Activated CD8-positive, alpha-beta memory T cell treated with anti-CD3 and anti-CD28 coated beads, Interleukin-2, amount 10 ng/mL, durations not matched to agents 7 days and 5 days (primary cell): Measurements from ENCODE around the gene SARDH. TPM values are rescaled to one million over a fixed set of nuclear protein-coding genes. Genes with fewer than 3 reads are reported as not detected.
A peak's percentile ranks its signal among the peaks of the same experiment; 100 is the strongest.
"Not testable (repeated sequence)": the region's sequence is repeated elsewhere in the genome, so short reads cannot be mapped to it uniquely, and the experiment has no call there.

Experiments used
- ATAC-seq: fragments of 150-1000 bp; cut with Tn5 transposase; one replicate; pipeline ENCODE4 v1.10.0; 2021; ENCODE audit warnings: moderate library complexity
- CTCF ChIA-PET: fragments of 350-600 bp; sonication (Branson Sonifier 250); formaldehyde crosslinking; loops from one replicate; lab custom pipeline; 2021; ENCODE audit warnings: antibody characterized with exemption; lab: Charles Lee
- DNase-seq: peaks from one replicate; pipeline ENCODE4 v3.0.0-alpha.2; 2020
- H3K27ac Mint-ChIP-seq: one replicate; pipeline ENCODE4 v1.8.0; 2021; ENCODE audit warnings: mild to moderate bottlenecking, mixed read lengths
- H3K27me3 Mint-ChIP-seq: one replicate; pipeline ENCODE4 v1.8.0; 2021; ENCODE audit warnings: mixed read lengths
- H3K36me3 Mint-ChIP-seq: one replicate; pipeline ENCODE4 v1.8.0; 2021; ENCODE audit warnings: mild to moderate bottlenecking, mixed read lengths
- H3K4me1 Mint-ChIP-seq: one replicate; pipeline ENCODE4 v1.8.0; 2021; ENCODE audit warnings: mixed read lengths
- H3K4me3 Mint-ChIP-seq: one replicate; pipeline ENCODE4 v1.8.0; 2021; ENCODE audit warnings: mild to moderate bottlenecking, moderate library complexity, mixed read lengths
- H3K9me3 Mint-ChIP-seq: one replicate; pipeline ENCODE4 v1.8.0; 2022; ENCODE audit warnings: low read depth, mixed read lengths
- total RNA-seq, 2 experiments: library from RNA; stranded (reverse); gene quantifications; one replicate each; pipeline ENCODE4 v1.2.3, GENCODE V29; 2021

SARDH gene
- total RNA-seq, 2 experiments from 2014 or later = 0.38 to 0.56 TPM

- no peak overlapping the region for H3K4me3 Mint-ChIP-seq
- CTCF ChIA-PET = interaction anchor here (0.6 to 1.9 kb wide), 3 partner anchors 29 to 586 kb away, joined by 3 to 5 read pairs (median 3); no protein-coding TSS in a partner anchor
- no peak overlapping the region for H3K27ac Mint-ChIP-seq
- H3K27me3 Mint-ChIP-seq = no peaks in the 10 kb centered on the region
- H3K4me1 Mint-ChIP-seq = no peaks in the 10 kb centered on the region
- no peaks in the 10 kb centered on the region for H3K9me3 Mint-ChIP-seq
- DNase-seq (no peak), ATAC-seq (no peak)
- peaks cover under 1% of the 10 kb centered on the region for H3K36me3 Mint-ChIP-seq
These were observed 33.6 kb upstream of the SARDH start for GRCh38 chr9:133771486-133772482.

DNA sequence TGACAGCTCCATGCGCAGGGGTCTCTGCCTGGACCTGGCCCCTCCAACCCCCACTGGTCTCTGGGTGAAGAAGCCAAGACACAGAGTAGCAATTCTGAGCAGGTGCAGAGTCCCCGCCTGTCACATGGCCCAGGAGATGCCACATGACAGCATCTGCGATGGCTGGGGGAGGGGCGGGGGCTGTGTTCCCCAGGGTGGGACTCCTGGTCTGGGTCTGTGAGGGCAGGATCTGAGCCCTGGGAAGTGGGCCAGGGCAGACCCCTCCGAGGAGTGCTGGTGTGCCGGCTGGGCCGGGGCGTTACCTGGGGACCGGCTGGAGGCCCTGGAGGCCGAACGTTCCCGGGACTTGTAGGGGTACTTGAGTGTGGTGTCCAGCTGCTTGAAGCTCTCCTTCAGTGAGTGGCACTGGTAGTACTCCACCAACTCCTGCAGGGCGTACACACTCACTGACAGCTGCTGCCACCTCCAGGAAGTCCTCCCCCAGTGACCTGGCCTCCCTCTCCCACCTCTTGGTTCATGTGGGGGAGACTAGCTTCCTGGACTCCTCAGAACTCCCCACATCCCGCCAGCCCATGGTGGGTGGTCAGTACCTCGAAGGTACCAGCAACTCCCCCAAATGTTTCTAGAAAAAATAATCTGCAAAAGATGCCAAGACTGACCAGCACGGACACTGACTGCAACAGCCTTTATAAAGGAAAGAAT lies 32.1 kb upstream of the SARDH start:
- Mint-ChIP-seq H3K4me1 (no peaks in the 10 kb centered on the region), H3K4me3 (no peak overlapping the region), H3K36me3 (peaks cover 2% of the 10 kb centered on the region), H3K27me3 (no peaks in the 10 kb centered on the region), H3K9me3 (no peaks in the 10 kb centered on the region), H3K27ac (no peak overlapping the region)
- no peak for ATAC-seq
- no peak for DNase-seq
- CTCF ChIA-PET = interaction anchor here (0.9 to 1.2 kb wide), 3 partner anchors 12 to 224 kb away, joined by 3 to 7 read pairs (median 3); no protein-coding TSS in a partner anchor

GRCh38 chr9:133769511-133770075 lies 31.4 kb upstream of the SARDH start:
- Mint-ChIP-seq H3K4me1 (no peaks in the 10 kb centered on the region), H3K9me3 (no peaks in the 10 kb centered on the region), H3K36me3 (peaks cover 2% of the 10 kb centered on the region), H3K27ac (no peak overlapping the region), H3K27me3 (peaks cover 2% of the 10 kb centered on the region), H3K4me3 (no peak overlapping the region)
- CTCF ChIA-PET = interaction anchor here (0.9 to 1.1 kb wide), 3 partner anchors 12 to 165 kb away, joined by 3 to 7 read pairs (median 4); no protein-coding TSS in a partner anchor
- ATAC-seq = no peak
- no peak for DNase-seq

- H3K4me1 Mint-ChIP-seq = no peaks in the 10 kb centered on the region
- peaks cover 5% of the 10 kb centered on the region for H3K27me3 Mint-ChIP-seq
- no peak overlapping the region for H3K27ac Mint-ChIP-seq
- no peak overlapping the region for H3K4me3 Mint-ChIP-seq
- no peaks in the 10 kb centered on the region for H3K9me3 Mint-ChIP-seq
- H3K36me3 Mint-ChIP-seq = peaks cover 2% of the 10 kb centered on the region
- DNase-seq = peak; percentile 40
- ATAC-seq = no peak
- CTCF ChIA-PET = interaction anchor here (0.9 to 1.1 kb wide), 2 partner anchors 26 to 164 kb away, joined by 3 to 4 read pairs; no protein-coding TSS in a partner anchor
These were observed 30.8 kb upstream of the SARDH start for GRCh38 chr9:133768859-133769510.

GRCh38 chr9:133768371-133768858 lies 30.3 kb upstream of the SARDH start:
- CTCF ChIA-PET = interaction anchor here (1.0 kb wide), 1 partner anchor 14 kb away, joined by 3 read pairs; no protein-coding TSS in a partner anchor
- Mint-ChIP-seq H3K27me3 (peaks cover 5% of the 10 kb centered on the region), H3K9me3 (no peaks in the 10 kb centered on the region), H3K27ac (no peak overlapping the region), H3K4me1 (no peaks in the 10 kb centered on the region), H3K36me3 (peaks cover 2% of the 10 kb centered on the region), H3K4me3 (no peak overlapping the region)
- DNase-seq (peak; percentile 18), ATAC-seq (no peak)

DNA sequence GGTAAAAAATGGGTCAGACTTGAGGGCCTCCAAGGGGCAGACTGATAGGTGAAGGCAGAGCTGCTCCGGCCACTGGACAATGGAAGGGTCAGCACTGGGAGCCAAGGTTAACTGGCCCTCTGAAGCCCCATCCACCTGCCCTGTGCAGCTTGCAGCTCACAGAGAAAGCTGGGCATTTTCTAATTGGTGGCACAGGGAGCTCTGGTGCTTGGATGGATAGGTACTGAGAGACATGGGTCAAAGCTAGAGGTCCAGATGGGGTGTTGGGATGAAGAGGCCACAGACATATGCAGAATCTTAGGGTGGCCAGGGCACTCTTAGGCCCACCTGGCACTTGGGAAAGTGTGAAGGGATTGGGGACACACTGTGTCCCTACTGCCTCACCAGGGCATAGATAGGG lies 29.5 kb upstream of the SARDH start:
- ATAC-seq = no peak
- Mint-ChIP-seq H3K27ac (no peak overlapping the region), H3K9me3 (no peaks in the 10 kb centered on the region), H3K36me3 (peaks cover 2% of the 10 kb centered on the region), H3K4me3 (no peak overlapping the region), H3K27me3 (peaks cover 5% of the 10 kb centered on the region), H3K4me1 (no peaks in the 10 kb centered on the region)
- peak; percentile 21 for DNase-seq
- CTCF ChIA-PET = interaction anchor here (0.6 to 1.3 kb wide), 3 partner anchors 13 to 25 kb away, joined by 3 to 4 read pairs (median 4); no protein-coding TSS in a partner anchor

GRCh38 chr9:133767008-133767407 lies 28.9 kb upstream of the SARDH start:
- no peak overlapping the region for H3K27ac Mint-ChIP-seq
- no peaks in the 10 kb centered on the region for H3K9me3 Mint-ChIP-seq
- DNase-seq (no peak), ATAC-seq (no peak)
- H3K4me3 Mint-ChIP-seq = no peak overlapping the region
- peaks cover 2% of the 10 kb centered on the region for H3K36me3 Mint-ChIP-seq
- H3K27me3 Mint-ChIP-seq = peaks cover 5% of the 10 kb centered on the region
- CTCF ChIA-PET = interaction anchor here (1.3 kb wide), 1 partner anchor 24 kb away, joined by 4 read pairs; no protein-coding TSS in a partner anchor
- H3K4me1 Mint-ChIP-seq = no peaks in the 10 kb centered on the region

DNA sequence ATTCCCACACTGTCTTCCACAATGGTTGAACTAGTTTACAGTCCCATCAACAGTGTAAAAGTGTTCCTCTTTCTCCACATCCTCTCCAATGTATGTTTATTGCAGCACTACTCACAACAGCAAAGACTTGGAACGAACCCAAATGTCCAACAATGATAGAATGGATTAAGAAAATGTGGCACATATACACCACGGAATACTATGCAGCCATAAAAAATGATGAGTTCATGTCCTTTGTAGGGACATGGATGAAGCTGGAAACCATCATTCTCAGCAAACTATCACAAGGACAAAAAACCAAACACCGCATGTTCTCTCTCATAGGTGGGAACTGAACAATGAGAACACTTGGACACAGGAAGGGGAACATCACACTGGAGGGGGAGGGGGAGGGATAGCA lies 28.1 kb upstream of the SARDH start:
- H3K4me1 Mint-ChIP-seq, H3K9me3 Mint-ChIP-seq, H3K36me3 Mint-ChIP-seq, DNase-seq, CTCF ChIA-PET, H3K27me3 Mint-ChIP-seq, H3K27ac Mint-ChIP-seq, H3K4me3 Mint-ChIP-seq, ATAC-seq: not testable (repeated sequence)

- H3K4me1 Mint-ChIP-seq = no peaks in the 10 kb centered on the region
- H3K27me3 Mint-ChIP-seq = peaks cover 5% of the 10 kb centered on the region
- ATAC-seq (no peak), DNase-seq (peak; percentile 36)
- H3K4me3 Mint-ChIP-seq = no peak overlapping the region
- CTCF ChIA-PET = no interaction called here
- H3K27ac Mint-ChIP-seq = no peak overlapping the region
- peaks cover 2% of the 10 kb centered on the region for H3K36me3 Mint-ChIP-seq
- H3K9me3 Mint-ChIP-seq = no peaks in the 10 kb centered on the region
These were observed 25.4 kb upstream of the SARDH start for GRCh38 chr9:133763272-133764183.

GRCh38 chr9:133762488-133763271 lies 24.5 kb upstream of the SARDH start:
- no peak for DNase-seq
- Mint-ChIP-seq H3K27ac (no peak overlapping the region), H3K4me1 (no peaks in the 10 kb centered on the region), H3K4me3 (no peak overlapping the region), H3K27me3 (peaks cover 5% of the 10 kb centered on the region), H3K9me3 (no peaks in the 10 kb centered on the region), H3K36me3 (peaks cover 2% of the 10 kb centered on the region)
- CTCF ChIA-PET = no interaction called here
- ATAC-seq = no peak

- CTCF ChIA-PET = no interaction called here
- peaks cover 5% of the 10 kb centered on the region for H3K27me3 Mint-ChIP-seq
- H3K9me3 Mint-ChIP-seq = no peaks in the 10 kb centered on the region
- H3K36me3 Mint-ChIP-seq = peaks cover under 1% of the 10 kb centered on the region
- ATAC-seq = no peak
- peak; percentile 28 for DNase-seq
- H3K4me3 Mint-ChIP-seq = no peak overlapping the region
- H3K27ac Mint-ChIP-seq = no peak overlapping the region
- no peaks in the 10 kb centered on the region for H3K4me1 Mint-ChIP-seq
These were observed 23.6 kb upstream of the SARDH start for GRCh38 chr9:133761641-133762248.
